GM12801 (cell line): ENCODE measurements around the gene STAG1.

ENCODE experiments used
- TF ChIP-seq, protein P1 (sequence below): IDR thresholded peaks from one replicate; pipeline ENCODE4 v1.5.1; 2011; ENCODE audit warnings: control low read depth; ENCODE audit not compliant: insufficient read length; ENCODE audit errors: extremely low read depth

STAG1 gene

DNA sequence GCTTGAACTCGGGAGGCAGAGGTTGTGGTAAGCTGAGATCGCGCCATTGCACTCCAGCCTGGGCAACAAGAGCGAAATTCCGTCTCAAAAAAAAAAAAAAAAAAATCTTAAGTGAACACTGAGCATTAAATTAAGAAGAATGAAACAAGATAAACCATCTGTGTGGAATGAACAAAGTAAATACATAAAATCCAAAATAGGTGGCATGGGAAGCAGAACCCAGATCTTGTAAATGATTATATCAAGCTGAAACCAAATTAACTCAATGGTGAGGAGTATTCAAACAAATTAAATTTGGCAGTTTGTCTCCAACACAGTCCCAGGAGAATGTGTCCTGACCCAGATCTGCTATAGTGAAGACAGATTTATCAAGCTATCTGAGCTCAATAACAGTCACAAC is 32.1 kb downstream of the STAG1 start:
- TF ChIP-seq, protein P1, sequence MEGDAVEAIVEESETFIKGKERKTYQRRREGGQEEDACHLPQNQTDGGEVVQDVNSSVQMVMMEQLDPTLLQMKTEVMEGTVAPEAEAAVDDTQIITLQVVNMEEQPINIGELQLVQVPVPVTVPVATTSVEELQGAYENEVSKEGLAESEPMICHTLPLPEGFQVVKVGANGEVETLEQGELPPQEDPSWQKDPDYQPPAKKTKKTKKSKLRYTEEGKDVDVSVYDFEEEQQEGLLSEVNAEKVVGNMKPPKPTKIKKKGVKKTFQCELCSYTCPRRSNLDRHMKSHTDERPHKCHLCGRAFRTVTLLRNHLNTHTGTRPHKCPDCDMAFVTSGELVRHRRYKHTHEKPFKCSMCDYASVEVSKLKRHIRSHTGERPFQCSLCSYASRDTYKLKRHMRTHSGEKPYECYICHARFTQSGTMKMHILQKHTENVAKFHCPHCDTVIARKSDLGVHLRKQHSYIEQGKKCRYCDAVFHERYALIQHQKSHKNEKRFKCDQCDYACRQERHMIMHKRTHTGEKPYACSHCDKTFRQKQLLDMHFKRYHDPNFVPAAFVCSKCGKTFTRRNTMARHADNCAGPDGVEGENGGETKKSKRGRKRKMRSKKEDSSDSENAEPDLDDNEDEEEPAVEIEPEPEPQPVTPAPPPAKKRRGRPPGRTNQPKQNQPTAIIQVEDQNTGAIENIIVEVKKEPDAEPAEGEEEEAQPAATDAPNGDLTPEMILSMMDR: no peak

DNA sequence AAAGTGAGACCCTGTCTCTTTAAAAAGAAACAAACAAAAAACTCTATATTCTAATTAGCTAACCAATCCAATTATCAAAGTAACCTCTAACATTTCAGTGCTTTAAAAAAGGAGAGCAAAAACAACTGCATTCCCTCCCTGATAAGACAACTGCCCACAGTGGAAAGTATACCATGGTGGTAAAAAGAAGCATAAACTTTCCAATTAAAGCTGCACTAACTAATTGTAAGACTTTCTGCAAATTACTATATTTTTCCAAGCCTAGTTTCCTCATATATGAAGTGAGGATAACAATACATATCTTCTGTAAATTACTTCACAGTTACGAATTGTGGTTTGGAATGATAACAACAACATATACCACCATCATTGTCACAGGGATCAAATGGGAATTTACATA is 35.5 kb downstream of the STAG1 start:
- TF ChIP-seq, protein P1: no peak

DNA sequence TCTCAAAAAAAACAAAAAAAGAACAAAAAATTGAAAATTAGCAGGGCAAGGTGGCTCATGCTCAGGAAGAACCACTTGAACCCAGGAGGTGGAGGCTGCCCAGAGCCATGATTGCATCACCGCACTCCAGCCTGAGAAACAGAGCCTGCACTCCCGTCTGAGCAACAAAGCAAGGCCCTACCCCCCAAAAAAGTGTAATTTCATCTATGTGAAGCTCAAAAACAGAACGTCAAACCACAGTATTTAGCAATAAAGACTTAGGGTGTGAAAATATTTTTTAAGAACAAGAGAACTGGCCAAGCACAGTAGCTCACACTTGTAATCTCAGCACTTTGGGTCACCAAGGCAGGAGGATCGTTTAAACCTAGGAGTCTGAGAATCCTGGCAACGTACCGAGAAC is 38.2 kb downstream of the STAG1 start:
- TF ChIP-seq, protein P1: no peak

DNA sequence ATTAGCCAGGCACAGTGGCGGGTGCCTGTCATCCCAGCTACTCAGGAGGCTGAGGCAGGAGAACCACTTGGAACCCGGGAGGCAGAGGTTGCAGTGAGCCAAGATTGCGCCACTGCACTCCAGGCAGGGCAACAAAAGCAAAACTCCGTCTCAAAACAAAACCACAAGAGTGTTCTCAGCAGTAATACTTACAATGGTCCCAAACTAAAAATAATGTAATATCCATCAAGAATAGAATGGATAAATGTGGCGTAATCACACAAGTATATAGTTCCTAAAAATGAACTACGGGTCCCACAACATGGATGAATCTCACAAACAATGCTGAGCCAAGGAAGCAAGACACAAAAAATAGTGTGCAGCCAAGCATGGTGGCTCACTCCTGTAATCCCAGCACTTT is 39.2 kb downstream of the STAG1 start:
- TF ChIP-seq, protein P1: no peak

DNA sequence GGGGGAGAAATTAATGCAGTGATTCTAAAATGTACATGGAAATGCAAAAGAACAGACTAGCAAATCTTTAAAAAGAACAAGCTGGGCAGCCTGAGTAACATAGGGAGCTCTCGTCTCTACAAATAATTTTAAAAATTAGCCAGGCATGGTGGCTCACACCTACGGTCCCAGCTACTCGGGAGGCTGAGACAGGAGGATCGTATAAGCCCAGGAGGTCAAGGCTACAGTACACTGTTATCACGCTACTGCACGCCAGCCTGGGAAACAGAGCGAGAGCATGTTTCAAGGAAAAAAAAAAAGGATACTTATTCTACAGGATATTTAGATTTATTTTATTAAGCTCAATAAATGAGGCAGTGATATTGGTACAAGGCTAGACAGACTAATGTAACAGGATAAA is 40.9 kb downstream of the STAG1 start:
- TF ChIP-seq, protein P1: no peak

DNA sequence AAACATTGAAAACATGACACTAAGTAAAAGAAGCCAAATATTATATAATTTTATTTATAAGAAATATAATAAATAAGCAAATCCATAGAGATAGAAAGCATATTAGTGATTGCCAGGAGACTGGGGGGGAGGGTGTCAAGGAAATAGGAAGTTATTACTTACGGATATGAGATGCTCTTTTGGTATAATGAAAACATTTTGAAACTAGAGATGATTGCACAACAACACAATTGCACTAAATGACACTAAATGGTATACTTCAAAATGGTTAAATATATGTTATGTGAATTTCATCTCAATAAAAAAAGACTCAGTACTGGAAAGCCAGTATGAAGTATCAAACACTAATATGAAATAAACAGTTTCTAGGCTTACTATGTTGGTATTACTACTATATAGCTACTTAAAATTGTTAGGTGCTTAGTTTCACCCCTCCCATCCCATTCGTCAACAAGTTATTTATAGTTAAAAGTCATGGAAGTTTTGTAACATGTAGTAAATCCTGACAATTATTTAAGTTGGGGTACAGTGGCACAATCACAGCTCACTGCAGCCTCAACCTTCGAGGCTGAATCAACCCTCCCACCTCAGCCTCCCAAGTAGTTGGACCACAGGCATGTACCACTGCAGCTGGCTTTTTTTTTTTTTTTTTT is 43.7 kb downstream of the STAG1 start:
- TF ChIP-seq, protein P1: no peak

DNA sequence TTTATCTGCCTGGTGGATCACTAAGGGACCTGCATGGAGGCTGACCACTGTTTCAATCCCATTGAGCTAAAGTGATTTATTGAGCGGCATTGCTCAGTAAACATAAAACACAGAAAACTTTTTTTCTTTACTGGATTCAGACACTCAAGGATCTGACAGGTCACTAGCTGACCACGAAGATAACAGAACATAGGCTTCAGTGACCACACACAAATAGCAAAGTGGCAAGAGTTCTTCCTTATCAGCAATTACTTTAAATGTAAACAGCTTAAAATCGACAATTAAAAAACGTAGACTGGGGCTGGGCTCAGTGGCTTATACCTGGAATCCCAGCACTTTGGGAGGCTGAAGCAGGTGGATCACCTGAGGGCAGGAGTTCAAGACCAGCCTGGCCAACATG is 48.7 kb downstream of the STAG1 start:
- TF ChIP-seq, protein P1: no peak
